ENCODE data around the gene PPM1B.
"Not testable (repeated sequence)": the region's sequence is repeated elsewhere in the genome, so short reads cannot be mapped to it uniquely, and the experiment has no call there.

Gene PPM1B

DNA sequence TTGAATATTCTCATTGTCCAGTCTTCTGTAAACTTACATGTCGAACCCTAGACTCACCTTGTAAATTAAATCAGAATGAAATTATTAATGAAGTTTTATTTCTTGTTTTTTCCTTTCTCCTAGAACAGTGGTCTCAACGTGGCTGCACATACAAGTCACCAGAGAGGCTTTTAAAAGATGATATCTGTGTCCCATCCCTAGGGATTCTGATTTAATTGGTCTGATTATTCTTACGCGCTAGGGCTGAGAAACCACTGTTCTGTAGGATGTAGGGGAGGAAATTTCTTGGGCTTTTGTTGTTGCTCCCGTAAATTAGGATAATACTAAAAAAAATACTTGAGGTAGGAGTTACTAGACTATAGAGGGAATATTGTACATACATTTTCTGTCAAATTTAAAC is 32.1 kb downstream of the PPM1B start:
- DNase-seq (ENCODE audit: low spot score): no peak

- no peak for DNase-seq (ENCODE audit: low spot score)
These were observed 33.0 kb downstream of the PPM1B start for GRCh38 chr2:44201648-44202165.

DNA sequence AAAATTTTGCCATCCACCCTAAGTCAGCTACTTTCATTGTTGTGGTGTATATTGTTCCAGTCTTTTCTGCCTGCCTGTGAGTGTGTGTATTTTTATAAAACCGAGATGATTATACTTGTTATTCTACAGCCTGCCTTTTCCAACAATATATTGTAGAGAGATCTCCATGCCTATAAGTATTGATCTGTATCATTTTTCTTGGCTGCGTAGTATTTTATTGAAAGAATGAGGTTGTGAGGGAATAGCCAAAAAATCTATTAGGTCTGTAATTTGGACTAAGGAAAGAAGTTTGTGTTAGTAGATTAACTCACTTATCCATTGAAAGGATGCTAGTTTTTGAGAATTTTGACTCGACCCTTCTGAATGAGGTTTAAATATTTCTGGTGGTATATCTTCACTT is 34.9 kb downstream of the PPM1B start:
- DNase-seq (ENCODE audit: low spot score): no peak

DNA sequence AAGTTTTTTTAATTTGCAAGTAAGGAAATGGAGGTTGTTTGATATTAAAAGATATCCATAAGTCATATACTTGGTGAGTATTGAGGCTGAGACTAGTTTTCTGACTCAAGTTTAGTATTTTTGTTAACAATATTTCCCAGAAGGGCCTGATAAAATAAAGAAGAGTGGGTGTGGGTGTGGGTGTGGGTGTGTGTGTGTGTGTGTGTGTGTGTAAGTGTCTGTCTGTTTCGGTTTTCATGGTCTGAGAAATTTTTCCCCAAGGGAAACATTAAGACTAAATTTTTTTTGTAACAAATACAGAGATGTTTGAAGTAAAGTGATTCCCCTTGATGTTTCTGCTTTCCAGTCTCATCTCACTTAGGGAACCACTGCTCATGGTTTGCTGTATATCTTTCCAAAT is 36.5 kb downstream of the PPM1B start:
- DNase-seq (ENCODE audit: low spot score): no peak

- no peak for DNase-seq (ENCODE audit: low spot score)
These were observed 38.4 kb downstream of the PPM1B start for GRCh38 chr2:44207102-44207501.

- DNase-seq (ENCODE audit: low spot score): not testable (repeated sequence)
These were observed 39.0 kb downstream of the PPM1B start for GRCh38 chr2:44207648-44208047.

DNA sequence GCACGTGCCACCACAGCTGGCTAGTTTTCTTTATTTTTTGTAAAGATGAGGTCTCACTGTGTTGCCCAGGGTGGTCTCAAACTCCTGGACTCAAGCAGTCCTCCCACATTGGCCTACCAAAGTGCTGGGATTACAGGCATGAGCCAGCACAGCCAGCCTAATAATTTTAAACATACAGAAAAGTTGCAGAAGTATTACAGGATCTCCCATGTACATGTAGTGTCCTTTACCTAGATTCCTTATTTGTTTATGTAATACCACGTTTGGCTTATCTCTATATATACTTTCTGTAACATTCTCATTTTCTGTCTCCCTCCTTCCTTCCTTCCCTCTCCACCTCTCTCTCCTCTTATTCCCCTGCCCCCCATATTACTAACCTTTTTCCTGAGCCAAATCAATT is 41.7 kb downstream of the PPM1B start:
- no peak for DNase-seq (ENCODE audit: low spot score)

DNA sequence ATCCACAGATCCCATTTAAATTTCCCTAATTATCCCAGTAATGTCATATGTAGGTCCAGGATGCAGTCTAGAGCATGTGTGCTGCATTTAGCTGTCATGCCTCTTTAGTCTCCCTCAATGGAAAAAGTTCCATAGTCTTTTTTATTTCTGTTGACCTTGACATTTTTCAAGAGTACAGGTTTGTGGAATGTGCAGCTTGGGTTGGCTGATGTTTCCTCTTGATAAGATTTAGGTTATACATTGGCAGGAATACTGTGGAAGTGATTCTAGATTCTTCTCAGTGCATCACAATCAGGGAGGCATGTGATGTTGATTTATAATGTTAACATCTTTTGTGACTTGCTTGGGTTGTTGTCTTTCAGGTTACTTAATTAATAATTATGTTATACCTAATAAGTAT is 42.5 kb downstream of the PPM1B start:
- no peak for DNase-seq (ENCODE audit: low spot score)

DNA sequence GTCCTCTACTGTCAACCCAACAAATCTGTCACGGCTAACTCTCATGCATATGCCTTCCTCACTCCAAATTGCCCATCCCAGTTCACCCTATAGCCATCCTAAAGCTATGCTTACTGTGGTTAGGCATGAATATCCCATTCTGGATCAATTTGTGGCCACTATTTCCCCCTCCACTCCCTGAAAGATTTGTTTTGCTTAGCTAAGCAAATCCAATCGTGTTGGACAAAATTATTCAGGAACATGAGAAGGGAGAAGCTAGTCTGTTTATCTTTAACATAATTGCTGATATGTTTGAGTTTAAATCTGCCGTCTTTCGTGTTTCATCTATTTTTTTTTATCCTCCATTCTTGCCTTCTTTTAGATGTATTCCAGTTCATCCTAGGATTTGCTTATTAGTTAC is 43.6 kb downstream of the PPM1B start:
- DNase-seq (ENCODE audit: low spot score): no peak

GRCh38 chr2:44215827-44216226 is 47.2 kb downstream of the PPM1B start:
- DNase-seq (ENCODE audit: low spot score): no peak

GRCh38 chr2:44218771-44219170 is 50.1 kb downstream of the PPM1B start:
- DNase-seq (ENCODE audit: low spot score): no peak

DNA sequence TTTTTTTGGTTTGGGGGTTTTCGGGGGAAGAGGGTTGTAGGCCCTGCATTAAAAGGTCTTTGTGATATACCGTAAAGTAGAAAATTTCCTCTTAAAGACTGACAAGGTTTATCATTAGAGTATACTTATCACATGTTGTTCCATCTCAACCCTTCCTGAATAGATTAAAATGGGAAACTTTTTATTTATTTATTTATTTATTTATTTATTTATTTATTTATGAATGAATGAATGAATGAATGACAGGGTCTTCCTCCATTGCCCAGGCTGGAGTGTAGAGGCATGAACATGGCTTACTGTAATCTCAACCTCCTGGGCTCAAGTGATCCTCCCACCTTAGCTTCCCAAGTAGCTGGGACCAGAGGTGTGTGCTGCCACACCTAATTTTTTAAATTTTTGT is 58.1 kb downstream of the PPM1B start:
- no peak for DNase-seq (ENCODE audit: low spot score)

DNA sequence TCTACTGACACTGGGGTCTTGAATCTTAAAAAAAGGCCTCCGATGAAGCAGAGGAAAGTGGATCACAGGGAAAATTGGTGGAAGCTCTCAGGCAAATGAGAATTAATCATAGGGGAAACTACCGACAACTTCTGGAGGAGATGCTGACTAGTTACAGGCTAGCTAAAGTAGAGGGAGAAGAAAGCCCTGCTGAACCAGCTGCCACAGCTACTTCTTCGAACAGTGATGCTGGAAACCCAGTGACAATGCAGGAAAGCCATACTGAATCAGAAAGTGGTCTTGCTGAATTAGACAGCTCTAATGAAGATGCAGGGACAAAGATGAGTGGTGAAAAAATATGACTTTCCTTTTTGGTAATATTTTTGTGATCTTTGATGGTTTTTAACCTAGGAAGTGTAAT is 61.7 kb downstream of the PPM1B start:
- DNase-seq (ENCODE audit: low spot score): no peak

GRCh38 chr2:44233450-44234128 is 64.9 kb downstream of the PPM1B start:
- DNase-seq (ENCODE audit: low spot score): peak; percentile 45

- DNase-seq (ENCODE audit: low spot score): no peak
These were observed 68.5 kb downstream of the PPM1B start for GRCh38 chr2:44237221-44237620.

DNA sequence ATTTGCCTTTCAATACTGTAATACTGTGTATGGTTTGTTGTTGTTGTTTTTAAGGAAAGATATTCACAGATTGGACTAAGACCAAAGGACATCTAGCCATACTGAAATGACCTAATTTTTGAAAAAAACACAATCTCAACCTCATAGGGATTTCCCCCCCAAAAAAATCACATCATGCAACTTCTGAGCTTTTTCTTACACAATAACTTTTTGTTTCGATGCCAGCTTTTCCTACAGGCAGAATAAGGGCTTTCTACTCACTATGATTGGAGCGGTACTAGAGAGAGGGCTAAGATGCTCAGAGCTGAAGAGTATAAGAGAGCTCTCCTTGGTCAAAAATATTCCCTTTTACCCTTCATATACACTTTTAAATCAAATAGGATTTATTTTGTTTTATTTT is 74.2 kb downstream of the PPM1B start:
- no peak for DNase-seq (ENCODE audit: low spot score)

GRCh38 chr2:44244135-44244871 is 75.6 kb downstream of the PPM1B start:
- DNase-seq (ENCODE audit: low spot score): peak; percentile 78

- DNase-seq (ENCODE audit: low spot score): no peak
These were observed 76.6 kb downstream of the PPM1B start for GRCh38 chr2:44245083-44245861.

- DNase-seq (ENCODE audit: low spot score): no peak
These were observed 77.8 kb downstream of the PPM1B start for GRCh38 chr2:44246436-44246835.

- DNase-seq (ENCODE audit: low spot score): no peak
These were observed 78.2 kb downstream of the PPM1B start for GRCh38 chr2:44246840-44247369.

DNA sequence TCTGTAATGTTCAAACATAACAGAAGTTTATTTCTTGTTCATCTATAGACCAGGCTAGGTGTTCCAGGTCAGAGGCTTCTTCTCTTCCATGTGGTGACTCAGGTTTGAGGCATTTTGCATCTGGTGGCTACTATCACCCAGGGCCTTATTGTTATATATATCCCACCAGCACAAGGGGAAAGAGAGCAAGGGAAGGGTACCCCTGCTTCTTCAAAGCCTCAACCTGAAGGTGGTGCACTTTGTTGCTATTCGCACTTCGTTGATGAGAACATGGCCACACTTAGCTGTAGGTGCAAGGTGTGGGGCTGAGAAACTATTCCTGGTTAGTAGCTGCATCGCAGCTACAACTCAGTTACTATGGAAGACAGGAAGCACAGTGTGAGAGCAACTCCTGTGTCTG is 79.2 kb downstream of the PPM1B start:
- no peak for DNase-seq (ENCODE audit: low spot score)

- DNase-seq (ENCODE audit: low spot score): not testable (repeated sequence)
These were observed 80.6 kb downstream of the PPM1B start for GRCh38 chr2:44249269-44249668.

DNA sequence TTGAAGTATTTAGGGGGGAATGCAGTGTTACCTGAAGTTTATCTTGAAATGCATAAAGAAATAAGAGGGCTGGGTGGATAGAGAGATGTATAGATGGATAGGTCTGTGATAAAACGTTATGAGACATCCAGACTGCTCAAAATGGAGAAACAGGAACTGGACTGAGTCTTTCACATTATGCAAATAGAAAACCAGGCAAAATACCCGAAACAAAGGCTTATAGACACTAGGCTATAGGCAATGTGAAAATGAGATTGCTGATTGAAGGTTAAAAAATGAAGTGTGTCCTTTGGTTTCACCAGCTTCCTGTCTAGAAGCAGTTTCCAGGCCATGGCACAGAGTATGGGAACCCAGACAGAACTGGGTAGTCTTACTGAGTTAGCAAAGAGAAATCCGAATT is 81.7 kb downstream of the PPM1B start:
- no peak for DNase-seq (ENCODE audit: low spot score)

Data from AG20443 (cell line).